GM21723 (cell line): ENCODE measurements around the gene TBL1X.

Experiments
- ATAC-seq: cut with Tn5 transposase; IDR thresholded peaks from one replicate; pipeline ENCODE4 v1.9.1; 2021; ENCODE audit warnings: mild to moderate bottlenecking, moderate library complexity; ENCODE audit not compliant: unreplicated experiment

Gene TBL1X

DNA sequence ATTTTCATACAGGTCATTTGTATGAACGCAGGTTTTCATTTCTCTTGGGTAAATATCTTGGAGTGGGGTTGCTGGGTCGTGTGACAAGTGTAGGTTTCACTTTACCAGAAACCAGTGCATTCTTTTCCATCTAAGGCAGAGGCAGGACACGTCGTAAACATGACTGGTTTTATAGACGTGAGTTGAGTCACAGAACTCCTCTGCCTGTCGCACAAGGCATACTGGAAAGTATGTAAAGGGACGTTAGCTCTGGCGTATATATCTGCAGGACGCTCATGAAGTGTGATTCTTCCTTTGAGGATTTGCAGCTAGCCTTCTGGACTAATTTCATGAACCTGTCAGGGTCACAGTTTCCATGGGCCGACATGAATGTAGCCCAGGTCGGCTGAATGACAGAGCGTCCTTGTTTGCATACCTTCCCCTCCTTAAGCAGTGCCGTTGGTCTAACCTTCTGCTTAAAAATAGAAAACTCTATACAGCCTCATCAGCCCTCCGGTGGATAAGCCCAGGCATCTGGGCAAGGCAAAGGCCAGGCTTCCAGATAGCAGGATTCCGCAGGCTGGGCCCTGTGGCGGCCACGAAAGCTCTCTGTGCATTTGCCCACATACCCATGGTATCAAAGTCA, 194.8 kb downstream of the TBL1X start:
- ATAC-seq = no peak

DNA sequence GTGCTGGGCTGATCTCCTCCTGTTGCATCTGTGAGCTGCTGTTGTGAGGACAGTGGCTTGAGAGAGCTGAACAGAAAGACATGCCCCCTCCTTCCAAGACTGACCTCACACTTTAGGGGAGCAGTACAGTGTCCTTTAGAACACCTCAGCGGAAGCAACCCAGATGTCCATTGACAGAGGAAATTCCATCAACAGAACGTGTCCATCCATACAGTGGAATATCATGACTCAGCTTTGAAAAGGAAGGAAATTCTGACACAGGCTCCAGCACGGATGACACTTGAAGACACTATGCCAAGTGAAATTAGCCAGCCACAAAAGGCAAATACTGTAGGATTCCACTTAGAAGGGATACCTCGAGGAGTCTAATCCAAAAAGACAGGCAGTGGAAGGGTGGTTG, 197.3 kb downstream of the TBL1X start:
- no peak for ATAC-seq

DNA sequence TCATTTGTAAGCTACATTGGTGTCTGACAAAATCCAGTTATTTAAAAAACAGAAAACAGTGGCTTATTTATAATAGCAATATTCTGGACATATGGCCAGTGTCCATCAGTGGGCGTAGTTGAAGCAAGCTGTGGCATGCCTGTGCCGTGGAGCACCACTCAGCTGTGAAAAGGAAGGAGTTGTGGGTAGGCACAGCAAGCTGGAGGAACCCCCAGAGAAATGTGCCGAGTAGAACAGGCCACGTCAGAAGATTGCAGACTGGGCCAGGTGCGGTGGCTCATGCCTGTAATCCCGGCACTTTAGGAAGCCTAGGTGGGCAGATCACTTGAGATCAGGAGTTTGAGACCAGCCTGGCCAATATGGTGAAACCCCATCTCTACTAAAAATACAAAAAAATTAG, 198.4 kb downstream of the TBL1X start:
- ATAC-seq = no peak

DNA sequence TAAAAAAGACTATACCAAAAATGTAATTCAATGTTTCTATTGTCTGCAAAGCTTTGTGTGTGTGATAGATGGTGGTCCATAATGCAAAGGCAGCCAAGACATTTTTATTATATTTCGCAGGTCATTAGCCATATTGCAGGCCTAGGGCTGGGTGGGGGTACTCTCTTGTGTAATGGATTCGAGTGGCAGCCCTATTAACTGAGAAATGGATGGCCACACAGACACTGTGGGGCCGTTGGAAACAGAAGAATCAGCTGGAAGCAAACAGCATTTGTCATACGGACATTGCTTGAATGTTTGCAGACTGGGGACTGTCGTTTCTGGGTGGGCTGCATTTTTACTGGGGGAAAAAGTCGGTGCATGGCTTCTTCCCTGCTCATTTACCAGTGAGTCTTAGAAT, 199.4 kb downstream of the TBL1X start:
- no peak for ATAC-seq

DNA sequence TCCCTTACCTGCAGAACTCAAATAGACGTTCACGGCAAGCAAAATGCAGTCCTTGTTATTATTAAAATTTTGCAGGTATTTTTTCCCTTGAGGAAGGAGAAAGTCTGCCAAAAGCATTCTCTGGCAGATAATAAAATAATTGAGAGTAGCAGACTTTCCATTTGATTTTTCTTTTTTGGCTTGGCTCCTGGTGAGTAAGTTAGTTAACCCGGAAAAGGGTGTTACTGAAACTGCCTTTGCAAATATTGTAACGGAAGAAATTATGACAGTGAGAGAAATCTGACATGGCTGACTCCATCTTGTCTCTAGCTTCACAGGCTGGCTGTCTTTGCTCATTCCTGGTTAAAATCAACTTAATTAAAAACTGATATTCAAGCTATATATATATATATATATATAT, 200.3 kb downstream of the TBL1X start:
- ATAC-seq = no peak

DNA sequence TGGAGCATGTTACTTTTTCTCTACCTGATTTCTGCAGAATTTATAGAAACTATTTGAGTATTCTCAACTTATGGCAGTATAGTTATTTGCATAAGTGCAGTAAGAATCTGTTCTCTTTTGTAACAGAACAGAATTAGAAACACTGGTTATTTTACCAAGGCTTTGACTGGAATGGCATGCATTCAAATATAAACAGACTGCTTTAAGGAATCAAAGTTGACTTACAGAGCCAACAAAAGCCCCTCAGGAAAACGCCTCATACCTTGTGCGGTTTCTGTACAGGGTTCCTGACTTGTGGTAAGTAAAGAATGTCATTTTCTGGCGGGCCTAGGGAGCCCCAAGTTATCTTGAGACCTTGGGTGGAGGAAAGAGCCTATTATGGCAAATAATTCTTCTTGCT, 203.7 kb downstream of the TBL1X start:
- ATAC-seq = no peak

DNA sequence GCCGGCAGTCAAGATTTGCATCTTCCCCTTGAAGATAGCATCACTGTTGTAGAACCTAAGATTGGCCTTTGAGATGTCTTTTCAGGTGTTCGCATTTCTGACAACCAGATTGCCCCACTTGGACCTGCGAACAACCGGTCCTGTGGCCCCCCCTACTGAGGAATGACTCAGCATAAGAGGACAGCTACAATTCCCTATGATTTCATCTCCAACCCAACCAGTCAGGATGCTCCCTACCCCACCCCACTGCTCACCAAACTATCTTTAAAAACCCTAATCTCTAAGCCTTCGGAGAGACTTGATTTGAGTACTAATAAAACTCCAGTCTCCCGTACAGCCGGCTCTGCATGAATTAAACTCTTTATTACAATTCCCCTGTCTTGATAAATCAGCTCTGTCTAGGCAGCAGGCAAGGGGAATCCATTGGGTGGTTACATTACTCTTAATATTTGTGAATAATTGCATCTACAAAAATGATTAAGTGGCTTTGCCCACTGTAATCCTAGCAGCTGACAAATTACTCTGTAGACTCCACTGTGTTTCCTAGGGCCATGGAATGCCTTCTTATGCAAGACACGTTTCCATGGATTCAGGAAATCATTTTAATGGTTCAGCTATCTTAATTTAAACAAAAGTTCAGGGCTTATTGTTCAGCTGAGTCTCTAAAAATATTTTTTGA, 205.4 kb downstream of the TBL1X start:
- ATAC-seq = no peak

DNA sequence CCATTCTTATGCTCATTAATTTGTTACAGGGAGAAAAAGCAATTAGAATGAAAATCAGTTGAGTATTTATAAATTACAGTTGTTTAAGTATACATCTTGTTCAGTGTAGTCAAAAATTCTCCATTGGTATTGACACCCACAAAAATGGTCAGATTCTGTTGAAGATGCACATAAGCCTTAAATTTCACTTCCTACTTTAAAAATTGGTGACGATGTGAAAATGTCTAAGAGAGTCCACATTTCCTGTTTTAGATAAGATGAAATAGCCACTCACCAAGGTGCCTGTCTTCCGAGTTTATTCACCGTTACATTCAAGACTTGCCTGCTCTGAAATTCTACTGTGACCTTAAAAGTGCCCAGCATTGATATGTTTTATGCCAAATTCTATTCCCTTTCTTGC, 207.1 kb downstream of the TBL1X start:
- no peak for ATAC-seq

DNA sequence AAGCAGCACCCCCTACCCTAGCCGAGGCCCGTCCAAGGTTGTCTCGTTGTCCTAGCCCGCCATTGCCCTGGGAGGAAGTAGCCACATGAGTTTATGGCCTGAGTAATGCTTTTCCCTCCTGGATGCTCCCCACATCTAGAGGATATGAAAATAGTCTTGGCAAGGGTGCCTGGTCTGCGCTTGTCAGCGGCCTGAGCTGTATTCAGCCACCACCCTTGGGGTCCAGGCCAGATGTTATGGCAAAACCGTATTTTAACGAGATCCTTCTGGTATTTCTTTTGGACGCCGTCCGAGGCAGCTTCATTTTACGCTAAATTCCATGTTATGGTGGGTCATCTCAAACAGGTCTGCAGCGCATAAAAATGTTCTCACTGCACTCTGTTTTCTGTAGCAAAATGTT, 211.4 kb downstream of the TBL1X start:
- ATAC-seq = no peak

DNA sequence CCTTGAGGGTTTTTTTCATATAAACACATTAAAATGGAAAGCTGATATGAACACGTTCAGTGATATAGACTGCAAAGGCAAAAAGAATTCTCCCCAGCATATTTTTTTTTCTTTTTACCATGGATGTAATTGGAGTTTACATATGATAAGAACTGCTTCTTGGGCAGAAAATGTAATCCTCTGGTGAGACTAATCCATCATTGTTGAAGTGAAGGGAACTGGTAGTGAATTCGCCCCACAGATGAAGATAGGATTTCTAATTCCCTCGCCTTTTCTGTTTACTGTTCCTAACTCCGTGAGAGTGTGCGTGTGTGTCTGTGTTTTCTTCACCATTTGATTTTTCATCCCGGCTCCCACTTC, 211.9 kb downstream of the TBL1X start:
- ATAC-seq = no peak

DNA sequence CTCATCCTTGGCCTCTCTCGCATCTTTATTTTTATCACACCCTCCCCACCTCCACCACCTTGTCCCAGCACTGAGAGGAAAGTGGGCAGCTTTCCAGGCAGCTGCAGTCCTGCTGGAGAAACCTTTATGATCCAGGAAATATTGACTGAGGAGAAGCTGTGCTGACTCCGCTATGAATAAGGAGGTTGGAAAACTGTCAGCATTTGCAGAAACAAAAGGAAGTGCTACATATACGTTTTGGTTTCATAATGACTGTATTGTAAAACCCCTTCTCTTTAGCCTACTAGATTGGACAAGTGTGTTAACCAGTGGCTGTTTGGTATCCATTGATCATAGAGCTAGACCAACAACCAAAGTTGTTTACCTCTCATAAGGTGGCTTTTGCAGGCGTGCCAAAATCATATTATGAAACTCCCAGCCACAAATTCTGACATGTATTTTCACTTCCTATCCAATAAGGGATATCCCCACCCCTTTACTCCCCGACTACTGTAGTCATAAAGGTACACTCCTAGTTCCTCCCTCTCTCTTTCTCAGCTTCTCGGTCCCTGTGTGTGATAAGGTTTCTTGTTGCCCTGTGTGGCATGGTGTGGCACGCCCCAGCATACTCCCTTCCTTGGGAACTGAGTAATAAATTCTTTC, 212.4 kb downstream of the TBL1X start:
- peak; percentile 99 for ATAC-seq

DNA sequence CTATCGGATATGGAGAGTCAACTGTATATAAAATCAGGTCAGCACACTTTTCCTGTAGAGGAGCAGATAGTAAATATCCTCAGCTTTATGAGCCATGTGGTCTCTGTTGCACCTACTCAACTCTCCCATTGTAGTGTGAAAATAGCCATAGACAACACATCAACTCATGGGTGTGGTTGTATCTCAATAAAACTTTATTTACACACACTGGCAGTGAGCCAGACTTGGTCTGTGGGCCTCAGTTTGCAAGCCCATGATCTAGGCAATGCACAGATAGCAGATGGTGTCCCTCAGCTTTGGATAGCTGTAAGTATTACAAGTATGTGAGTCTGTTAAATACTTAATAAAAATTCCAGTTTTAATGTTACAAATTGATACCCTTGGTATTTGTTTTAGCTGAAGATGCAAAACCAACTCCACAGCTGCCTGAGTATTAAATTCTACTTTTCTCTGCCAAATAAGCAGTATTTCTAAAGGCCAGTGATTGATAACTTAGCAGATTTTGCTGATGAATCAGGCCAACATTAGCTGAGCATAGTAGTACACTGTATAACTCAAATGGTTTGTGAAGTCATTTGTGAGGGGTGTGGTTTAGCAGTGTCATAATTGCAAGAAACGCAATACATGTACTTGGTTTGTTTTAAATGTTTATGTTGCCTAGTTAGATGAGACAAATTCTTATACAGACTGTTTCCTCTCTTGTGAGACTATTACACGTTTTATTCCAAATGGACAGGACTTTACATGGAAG, 213.5 kb downstream of the TBL1X start:
- ATAC-seq = no peak

DNA sequence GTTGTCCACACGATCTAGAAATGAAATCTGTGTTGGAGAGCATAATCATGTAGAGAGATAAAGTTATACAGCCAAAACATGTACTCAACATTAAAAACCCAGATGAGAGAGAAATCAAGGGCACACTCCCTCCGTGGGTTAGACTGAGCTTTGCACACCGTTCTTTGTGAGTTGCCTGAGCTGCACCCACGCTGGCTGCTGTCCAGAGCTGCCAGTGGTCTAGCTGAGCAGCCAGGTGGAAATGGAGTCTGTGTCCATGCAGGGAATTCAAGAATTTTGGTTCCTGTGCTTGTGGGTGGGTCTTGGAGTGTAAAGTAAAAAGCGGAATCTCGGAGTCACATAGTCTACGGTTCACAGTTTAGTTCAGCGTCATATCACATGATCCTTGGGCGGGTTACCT, 216.2 kb downstream of the TBL1X start:
- ATAC-seq = no peak

DNA sequence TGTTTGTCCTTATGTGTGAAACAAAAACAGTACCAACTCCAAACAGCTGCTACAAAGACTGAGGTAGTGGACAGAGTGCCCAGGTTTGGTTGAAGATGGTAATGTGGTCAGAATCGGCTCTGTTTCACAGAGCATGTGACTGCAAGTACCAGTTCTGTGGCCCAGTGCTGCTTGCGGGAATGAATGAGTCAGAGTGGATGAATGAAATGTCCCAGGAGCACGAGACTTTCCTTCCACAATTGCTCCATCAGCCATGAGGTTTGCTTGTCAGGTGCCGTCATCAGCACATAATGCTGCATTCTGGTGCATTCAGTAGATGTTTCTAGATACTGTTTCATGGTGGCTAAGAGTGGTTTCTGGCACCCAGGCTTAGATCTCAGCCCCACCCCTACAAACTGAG, 216.6 kb downstream of the TBL1X start:
- no peak for ATAC-seq

DNA sequence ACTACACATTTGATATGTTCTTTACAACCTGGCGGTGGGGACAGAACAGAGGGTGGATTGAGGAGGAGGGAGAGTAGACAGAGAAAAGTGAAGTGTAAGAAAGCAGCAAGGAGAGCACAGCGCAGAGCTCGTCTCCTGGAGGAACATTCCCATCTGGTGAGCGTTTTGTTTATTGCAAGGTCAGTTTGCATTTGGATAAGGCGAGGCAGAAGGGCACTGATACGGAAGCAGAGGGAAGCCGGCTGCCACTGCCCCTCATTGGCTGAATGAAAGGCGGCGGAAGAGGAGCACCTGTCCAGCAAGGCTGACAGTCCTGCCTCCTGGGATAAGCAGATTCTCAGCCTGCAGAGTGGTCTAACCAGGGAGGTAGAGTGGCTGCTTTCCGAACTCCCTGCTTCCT, 217.6 kb downstream of the TBL1X start:
- no peak for ATAC-seq

DNA sequence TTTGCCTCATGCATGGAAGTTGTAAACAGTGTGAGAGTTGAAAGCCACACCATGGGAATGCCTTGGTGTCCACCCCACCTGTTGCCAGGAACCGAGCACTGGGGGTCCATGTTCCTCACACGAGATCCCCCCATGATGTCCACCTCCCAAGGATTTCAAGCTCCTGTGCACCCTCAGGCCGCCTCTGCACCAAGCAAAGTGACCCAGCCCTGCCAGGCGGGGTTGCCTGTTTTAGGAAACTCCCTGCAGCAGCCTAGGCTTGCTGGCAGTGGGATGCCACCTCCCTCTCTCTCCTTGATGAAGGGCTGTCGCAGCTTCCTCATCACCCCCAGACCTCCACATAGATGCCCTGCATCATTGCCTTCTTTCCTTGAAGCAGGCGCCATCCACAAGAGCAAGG, 218.0 kb downstream of the TBL1X start:
- no peak for ATAC-seq

DNA sequence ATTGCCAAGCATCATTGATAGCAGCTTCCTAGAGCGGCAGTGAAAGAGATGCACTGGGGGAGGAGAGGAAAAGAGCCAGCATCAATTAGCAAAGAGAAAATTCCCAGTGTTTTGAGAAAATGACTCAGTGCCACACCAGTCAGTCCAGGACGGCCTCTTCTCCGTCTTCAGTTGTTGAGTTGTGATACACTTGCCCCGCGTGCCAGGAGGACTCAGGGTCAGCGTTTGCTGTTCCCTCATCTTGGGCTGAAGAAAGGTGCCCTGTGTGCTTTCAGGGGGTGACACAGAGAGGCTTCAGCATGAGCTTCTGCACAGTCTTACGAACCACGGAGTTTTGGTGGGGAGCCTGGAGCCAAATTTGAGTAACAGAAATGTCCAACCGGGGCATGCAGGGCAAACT, 218.5 kb downstream of the TBL1X start:
- no peak for ATAC-seq

DNA sequence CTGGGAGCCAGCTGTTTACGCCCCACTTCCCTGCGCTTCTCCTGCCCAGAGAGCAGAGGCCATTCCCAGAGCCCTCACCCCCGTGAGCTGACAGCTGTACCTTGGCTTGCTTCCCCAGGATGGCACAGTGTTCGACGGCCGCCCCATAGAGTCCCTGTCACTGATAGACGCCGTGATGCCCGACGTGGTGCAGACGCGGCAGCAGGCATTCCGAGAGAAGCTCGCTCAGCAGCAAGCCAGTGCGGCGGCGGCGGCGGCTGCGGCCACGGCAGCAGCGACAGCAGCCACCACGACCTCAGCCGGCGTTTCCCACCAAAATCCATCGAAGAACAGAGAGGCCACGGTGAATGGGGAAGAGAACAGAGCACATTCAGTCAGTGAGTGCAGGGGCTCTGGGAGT, 223.0 kb downstream of the TBL1X start:
- no peak for ATAC-seq

DNA sequence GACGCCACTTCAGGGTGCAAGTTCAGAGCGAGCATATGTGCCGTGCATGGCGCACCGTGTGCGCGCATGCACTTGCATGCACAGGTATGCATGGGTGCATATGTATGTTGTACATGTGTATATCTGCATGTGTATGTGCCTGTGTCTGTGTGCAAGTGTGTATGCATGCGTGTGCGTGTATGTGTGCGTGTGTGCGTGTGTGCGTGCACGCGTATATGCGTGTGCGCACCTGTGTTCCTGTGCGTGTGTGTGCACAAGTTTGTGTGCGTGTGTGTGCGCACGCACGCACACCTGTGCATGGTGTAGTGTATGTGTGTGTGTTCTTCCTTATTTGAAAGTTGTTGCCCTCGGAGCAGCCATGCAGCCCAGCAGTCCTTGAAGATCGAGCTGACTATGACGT, 224.0 kb downstream of the TBL1X start:
- ATAC-seq = no peak

DNA sequence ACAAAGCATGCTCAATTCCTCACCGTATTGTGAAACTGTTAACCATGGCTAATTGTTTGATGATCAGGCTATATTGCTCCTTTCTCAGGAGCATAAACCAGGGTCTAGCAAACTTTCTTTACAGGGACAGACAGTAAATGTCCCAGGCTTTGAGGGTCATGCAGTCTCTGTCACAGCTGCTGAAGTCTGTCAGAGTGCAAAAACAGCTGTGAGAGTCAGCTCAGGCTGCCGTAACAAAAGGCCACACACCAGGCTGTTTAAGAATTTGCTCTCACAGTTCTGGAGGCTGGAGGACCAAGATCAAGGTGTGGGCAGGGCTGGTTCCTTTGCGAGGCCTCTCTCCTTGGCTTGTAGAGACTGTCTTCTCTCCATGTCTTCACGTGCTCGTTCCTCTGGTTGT, 225.2 kb downstream of the TBL1X start:
- ATAC-seq = no peak

DNA sequence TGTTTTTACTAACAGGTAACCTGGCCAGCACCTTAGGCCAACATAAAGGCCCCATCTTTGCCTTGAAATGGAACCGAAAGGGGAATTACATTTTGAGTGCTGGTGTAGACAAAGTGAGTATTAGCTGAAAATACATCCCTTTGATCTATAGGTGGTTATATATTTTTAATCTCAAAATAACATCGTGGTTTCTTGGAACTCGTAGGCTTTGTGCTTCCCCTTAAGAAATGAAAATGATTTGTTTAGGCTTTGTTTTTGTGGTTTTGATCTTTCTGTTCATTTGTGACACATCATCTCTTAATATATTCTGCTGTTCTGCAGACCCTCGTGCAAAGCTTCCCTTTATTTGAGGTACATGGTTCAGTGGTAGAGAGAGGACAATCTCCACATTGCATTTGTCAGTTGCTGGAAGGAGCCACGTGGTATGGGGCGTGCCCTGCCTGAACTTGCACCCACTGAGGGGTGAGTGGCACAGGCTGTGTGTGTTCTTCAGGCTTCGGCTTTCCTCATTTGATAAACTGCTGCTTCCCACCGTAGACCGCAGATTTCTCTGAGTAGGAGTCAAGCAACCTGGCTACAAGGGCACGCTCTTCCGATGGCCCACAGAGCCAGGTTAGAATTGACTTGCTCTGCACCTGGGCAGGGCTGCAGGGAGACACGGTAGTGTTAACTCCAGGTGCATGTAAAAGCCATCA, 228.6 kb downstream of the TBL1X start:
- no peak for ATAC-seq
